Measurements from ENCODE around the gene CSNK2B.

Gene CSNK2B

GRCh38 chr6:31715022-31715958 lies 49.4 kb downstream of the CSNK2B start, which contains the start of gene LY6G6D:
Gene LY6G6D, plus strand, starts transcription at chr6:31715348. Its CDS starts 8 bp downstream, at chr6:31715356.
- no peak for DNase-seq

- DNase-seq = peak; percentile 70 to 74
Measured at GRCh38 chr6:31717499-31718222, 51.8 kb downstream of the CSNK2B start.

GRCh38 chr6:31718265-31718664 lies 52.4 kb downstream of the CSNK2B start:
- no peak for DNase-seq

GRCh38 chr6:31719001-31719400 lies 53.1 kb downstream of the CSNK2B start:
- no peak for DNase-seq

Data from NCI-H1930 (cell line).